Measurements from ENCODE around the gene ADARB2.

Gene ADARB2

GRCh38 chr10:1684991-1685390, 52.3 kb downstream of the ADARB2 start:
- DNase-seq, result no peak

- DNase-seq, result no peak
Measured at GRCh38 chr10:1683649-1684048, 53.7 kb downstream of the ADARB2 start.

GRCh38 chr10:1679821-1680650, 57.3 kb downstream of the ADARB2 start:
- DNase-seq, result no peak

- no peak for DNase-seq
Measured at GRCh38 chr10:1678084-1678483, 59.2 kb downstream of the ADARB2 start.

- DNase-seq, result no peak
Measured at GRCh38 chr10:1677307-1677939, 59.9 kb downstream of the ADARB2 start.

GRCh38 chr10:1674501-1674900, 62.8 kb downstream of the ADARB2 start:
- DNase-seq, result no peak

- no peak for DNase-seq
Measured at GRCh38 chr10:1673568-1674345, 63.6 kb downstream of the ADARB2 start.

GRCh38 chr10:1672001-1672781, 65.1 kb downstream of the ADARB2 start:
- no peak for DNase-seq

GRCh38 chr10:1671366-1672000, 65.8 kb downstream of the ADARB2 start:
- DNase-seq, result no peak

- DNase-seq, result no peak
Measured at GRCh38 chr10:1670541-1671365, 66.6 kb downstream of the ADARB2 start.

- DNase-seq, result no peak
Measured at GRCh38 chr10:1669433-1669832, 67.9 kb downstream of the ADARB2 start.

- no peak for DNase-seq
Measured at GRCh38 chr10:1668399-1668798, 68.9 kb downstream of the ADARB2 start.

- no peak for DNase-seq
Measured at GRCh38 chr10:1667392-1667791, 69.9 kb downstream of the ADARB2 start.

GRCh38 chr10:1666147-1666546, 71.2 kb downstream of the ADARB2 start:
- no peak for DNase-seq

GRCh38 chr10:1665681-1666080, 71.6 kb downstream of the ADARB2 start:
- no peak for DNase-seq

- no peak for DNase-seq
Measured at GRCh38 chr10:1665021-1665661, 72.2 kb downstream of the ADARB2 start.

- no peak for DNase-seq
Measured at GRCh38 chr10:1664333-1664964, 72.9 kb downstream of the ADARB2 start.

- no peak for DNase-seq
Measured at GRCh38 chr10:1663226-1663625, 74.1 kb downstream of the ADARB2 start.

- no peak for DNase-seq
Measured at GRCh38 chr10:1662438-1663025, 74.8 kb downstream of the ADARB2 start.

- no peak for DNase-seq
Measured at GRCh38 chr10:1661859-1662437, 75.4 kb downstream of the ADARB2 start.

Measured in right hindlimb (tissue), 1 donor.